Ramos (cell line): ENCODE data around the gene PPP1R27.

Experiments
- in situ Hi-C: fragments of 300-500 bp; cut with MboI; formaldehyde crosslinking; loops from one replicate; pipeline ENCODE4 v1.14.3; 2022; ENCODE audit warnings: low sequenced_read_pairs; ENCODE audit not compliant: unreplicated experiment

The PPP1R27 gene

GRCh38 chr17:81808778-81809555, 25.9 kb downstream of the PPP1R27 start:
- in situ Hi-C loops = no loop called here

- in situ Hi-C loops = no loop called here
Measured at GRCh38 chr17:81807839-81808238, 27.0 kb downstream of the PPP1R27 start.

GRCh38 chr17:81807210-81807719, 27.6 kb downstream of the PPP1R27 start:
- in situ Hi-C loops = no loop called here

- in situ Hi-C loops = no loop called here
Measured at GRCh38 chr17:81806461-81807209, 28.2 kb downstream of the PPP1R27 start.

- in situ Hi-C loops = no loop called here
Measured at GRCh38 chr17:81805707-81806460, 29.0 kb downstream of the PPP1R27 start.

- in situ Hi-C loops = no loop called here
Measured at GRCh38 chr17:81804559-81805399, 30.1 kb downstream of the PPP1R27 start.

GRCh38 chr17:81803728-81804558, 30.9 kb downstream of the PPP1R27 start, which contains the start of gene GCGR:
GCGR (plus strand) TSS chr17:81804150; CDS start chr17:81809019, 4,869 bp downstream.
- in situ Hi-C loops = no loop called here

- in situ Hi-C loops = no loop called here
Measured at GRCh38 chr17:81802856-81803643, 31.8 kb downstream of the PPP1R27 start.

GRCh38 chr17:81802048-81802758, 32.6 kb downstream of the PPP1R27 start:
- in situ Hi-C loops = no loop called here

- in situ Hi-C loops = no loop called here
Measured at GRCh38 chr17:81801327-81801726, 33.5 kb downstream of the PPP1R27 start.

GRCh38 chr17:81794509-81794908, 40.3 kb downstream of the PPP1R27 start:
- in situ Hi-C loops = no loop called here

GRCh38 chr17:81794074-81794476, 40.8 kb downstream of the PPP1R27 start:
- in situ Hi-C loops = no loop called here

- in situ Hi-C loops = no loop called here
Measured at GRCh38 chr17:81792675-81793615, 41.9 kb downstream of the PPP1R27 start.
